Choroid plexus epithelial cell (primary cell): ENCODE measurements around the gene COP1.

Experiments
- DNase-seq: peaks from one replicate; pipeline ENCODE4 v3.0.0-alpha.2; 2010; ENCODE audit warnings: low read depth
- H3K4me3 ChIP-seq: 2 replicates; pipeline ENCODE4 v1.5.1; 2011; ENCODE audit warnings: low read depth, mild to moderate bottlenecking, control low read depth, low read length, moderate library complexity
- TF ChIP-seq, protein P1 (sequence below): conservative IDR thresholded peaks from 2 replicates; pipeline ENCODE4 v1.5.1; 2011; ENCODE audit warnings: low read depth, mild to moderate bottlenecking, control low read depth, inconsistent platforms, low read length, moderate library complexity

The COP1 gene

GRCh38 chr1:175902281-175902680, 304.8 kb downstream of the COP1 start:
- H3K4me3 ChIP-seq = no peak overlapping the region
- TF ChIP-seq, protein P1, sequence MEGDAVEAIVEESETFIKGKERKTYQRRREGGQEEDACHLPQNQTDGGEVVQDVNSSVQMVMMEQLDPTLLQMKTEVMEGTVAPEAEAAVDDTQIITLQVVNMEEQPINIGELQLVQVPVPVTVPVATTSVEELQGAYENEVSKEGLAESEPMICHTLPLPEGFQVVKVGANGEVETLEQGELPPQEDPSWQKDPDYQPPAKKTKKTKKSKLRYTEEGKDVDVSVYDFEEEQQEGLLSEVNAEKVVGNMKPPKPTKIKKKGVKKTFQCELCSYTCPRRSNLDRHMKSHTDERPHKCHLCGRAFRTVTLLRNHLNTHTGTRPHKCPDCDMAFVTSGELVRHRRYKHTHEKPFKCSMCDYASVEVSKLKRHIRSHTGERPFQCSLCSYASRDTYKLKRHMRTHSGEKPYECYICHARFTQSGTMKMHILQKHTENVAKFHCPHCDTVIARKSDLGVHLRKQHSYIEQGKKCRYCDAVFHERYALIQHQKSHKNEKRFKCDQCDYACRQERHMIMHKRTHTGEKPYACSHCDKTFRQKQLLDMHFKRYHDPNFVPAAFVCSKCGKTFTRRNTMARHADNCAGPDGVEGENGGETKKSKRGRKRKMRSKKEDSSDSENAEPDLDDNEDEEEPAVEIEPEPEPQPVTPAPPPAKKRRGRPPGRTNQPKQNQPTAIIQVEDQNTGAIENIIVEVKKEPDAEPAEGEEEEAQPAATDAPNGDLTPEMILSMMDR = no peak
- no peak for DNase-seq

- no peak for DNase-seq
- TF ChIP-seq, protein P1 = no peak
- no peak overlapping the region for H3K4me3 ChIP-seq
These were observed 305.8 kb downstream of the COP1 start for GRCh38 chr1:175901076-175901836.

GRCh38 chr1:175900171-175900570, 306.9 kb downstream of the COP1 start:
- TF ChIP-seq, protein P1 = no peak
- H3K4me3 ChIP-seq = no peak overlapping the region
- no peak for DNase-seq

- TF ChIP-seq, protein P1 = no peak
- H3K4me3 ChIP-seq = no peak overlapping the region
- DNase-seq = no peak
These were observed 311.1 kb downstream of the COP1 start for GRCh38 chr1:175895966-175896365.
